Ovary (tissue), 9 donors: ENCODE data around the gene CMIP. TPM values are rescaled to one million over a fixed set of nuclear protein-coding genes. Genes with fewer than 3 reads are reported as not detected.

Experiments
- DNase-seq, 5 donors: peaks; one replicate each; pipeline ENCODE4 v3.0.0-alpha.2; 2019 to 2020
- H3K27ac ChIP-seq, 2 donors: fragments of 200-600 bp; one replicate each; pipeline versions ENCODE4 v1.5.1 to v1.8.0; 2019 to 2022
- H3K27me3 ChIP-seq: fragments of 200-600 bp; one replicate; pipeline ENCODE4 v1.8.0; 2022
- H3K36me3 ChIP-seq: fragments of 200-600 bp; sonication (generic); one replicate; pipeline ENCODE4 v1.5.1; 2019
- H3K4me1 ChIP-seq: one replicate; pipeline ENCODE4 v1.8.1; 2013; ENCODE audit warnings: mild to moderate bottlenecking, moderate library complexity; ENCODE audit not compliant: insufficient read depth
- H3K4me3 ChIP-seq: fragments of 200-600 bp; sonication (generic); one replicate; pipeline ENCODE4 v1.5.1; 2017
- H3K9me3 ChIP-seq, 2 donors: fragments of 200-600 bp in 1 of 2; sonication (generic) in 1 of 2; one replicate each; pipeline versions ENCODE4 v1.5.1 to v1.8.1; 2013 to 2019; ENCODE audit warnings: mild to moderate bottlenecking in 1 of 2, moderate library complexity in 1 of 2
- CTCF ChIP-seq, 3 donors: fragments of 450-650 bp in 2 of 3; fragments of 200-600 bp in 1 of 3; IDR thresholded peaks; one replicate each; pipeline versions ENCODE4 v1.5.1 to v1.8.0; 2016 to 2022; ENCODE audit warnings: antibody characterized with exemption in 3 of 3, mild to moderate bottlenecking in 1 of 3
- EP300 ChIP-seq: sonication (generic); formaldehyde crosslinking; IDR thresholded peaks from one replicate; pipeline ENCODE4 v1.6.1; 2017; ENCODE audit warnings: antibody characterized with exemption
- POLR2A ChIP-seq: fragments of 450-650 bp; IDR thresholded peaks from one replicate; pipeline ENCODE4 v1.6.1; 2017; ENCODE audit warnings: antibody characterized with exemption, mild to moderate bottlenecking, moderate library complexity
- WGBS, 3 donors: extraction: QIAGEN DNeasy Blood & Tissue Kit in 1 of 3; methylation state at CpG; one replicate each; pipeline versions ENCODE4 v1.1.5 to v1.1.7; 2013 to 2017; 5-methylcytosine and 5-hydroxymethylcytosine counted together
- intact Hi-C, 4 donors: fragments of 100-400 bp; cut with DNase I; formaldehyde crosslinking; loops; one replicate each; pipeline versions ENCODE4 v1.11.0 to v1.15.1; 2022 to 2023
- polyA plus RNA-seq, 2 donors: library from polyadenylated mRNA; stranded (reverse); fragments of 200-250 nt in 1 of 2; fragments of 350-450 nt in 1 of 2; fragmentation: Illumina TruSeq in 1 of 2; extraction: RNeasy Lipid Tissue Mini Kit (QIAGEN cat#74804) in 1 of 2; gene quantifications; one replicate each; pipeline ENCODE4 v1.2.3, GENCODE V29; 2013 to 2014
- total RNA-seq, 7 donors: library from RNA; depleted of rRNA in 2 of 7; stranded (reverse); fragments of >200 nt in 2 of 7; fragmentation: NEBNext Ultra II Directional in 3 of 7; extraction: Animal tissue kit (Norgen Biotek cat#: 25700) in 3 of 7; gene quantifications; one replicate each; pipeline versions ENCODE4 v1.1.0 to v1.2.4, GENCODE V29; 2016 to 2023
- donor health status: DM: no; HTN: no; CAD: no; lungs with moderate emphysema.
- donor health status: DM: no; HTN: no; CAD: no.
- donor health status: Bipolar disorder and iron deficiency.
- donor health status: DM: yes; HTN: yes; CAD: no.
- donor health status: DM: no; HTN: no; CAD: no.
- donor health status: DM: yes; HTN: yes; CAD: no.

Gene CMIP
- total and polyA plus RNA-seq, 9 donors, result 19.4 to 68.2 (median 38.7) TPM

DNA sequence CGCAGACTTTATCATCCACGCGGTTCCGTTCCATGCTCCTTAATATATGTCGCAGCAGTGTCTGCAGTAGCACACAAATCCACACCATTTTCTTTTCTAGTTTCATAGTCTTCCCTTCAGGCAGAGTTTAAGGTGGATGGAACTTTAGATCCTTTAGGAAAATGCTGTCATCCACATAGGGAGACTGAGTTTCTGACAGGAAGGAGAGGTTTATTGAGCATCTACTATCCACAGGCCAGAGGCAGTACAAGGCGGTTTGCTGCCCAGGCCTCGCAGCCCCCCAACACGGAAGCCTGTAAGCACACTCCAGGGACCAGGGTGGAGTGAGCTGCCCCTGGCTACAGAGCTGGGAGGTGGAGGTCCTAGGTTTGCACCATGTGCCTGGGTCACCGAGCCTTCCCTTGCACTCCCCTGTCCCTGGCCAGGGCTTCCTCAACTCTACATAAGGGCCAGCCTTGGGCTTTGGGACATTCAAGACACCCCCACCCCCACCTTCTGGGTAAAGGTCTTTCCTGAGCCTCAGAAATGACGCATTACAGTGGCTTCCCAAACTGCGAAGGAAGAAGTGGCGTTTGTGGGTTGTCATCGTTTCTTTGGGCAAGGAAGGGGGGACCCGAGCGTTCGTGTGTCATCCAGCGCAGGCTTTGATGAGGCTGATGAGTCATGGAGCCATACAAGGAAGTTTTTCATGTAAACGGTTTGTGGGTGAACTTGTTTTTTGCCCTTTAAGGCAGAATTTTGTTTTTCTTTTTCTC is 188.0 kb downstream of the CMIP start:
- 82 to 89% (median 88%) methylated on average over 18 of the region's 18 CpGs for WGBS, 3 donors
- H3K27ac ChIP-seq, result no peak overlapping the region

DNA sequence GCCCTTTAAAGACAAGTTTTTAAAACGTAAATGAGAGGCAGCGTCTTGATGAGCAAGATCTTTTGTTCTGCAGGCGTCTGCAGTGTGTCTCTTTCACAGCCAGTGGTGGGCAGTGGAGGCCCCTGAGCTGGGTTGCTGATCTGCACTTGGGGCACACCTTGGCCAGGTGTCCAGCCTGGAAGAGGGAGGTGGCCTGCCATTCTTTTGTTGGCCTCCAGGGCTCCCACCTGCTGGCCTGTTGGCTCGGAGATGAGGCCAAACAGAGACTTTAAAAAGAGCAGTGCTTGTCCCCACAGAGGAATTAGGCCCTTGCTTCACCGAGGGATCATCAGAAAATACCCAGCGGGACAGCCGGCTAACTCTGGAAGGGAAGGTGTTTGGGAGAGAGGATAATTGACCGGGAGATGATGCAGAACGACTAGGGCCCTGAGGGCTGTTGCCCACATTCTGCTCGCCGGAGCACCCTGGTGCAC is 188.6 kb downstream of the CMIP start:
- WGBS, 3 donors, result 76 to 82% (median 81%) methylated on average over 11 of the region's 11 CpGs
- no peak for DNase-seq
- Histone ChIP-seq H3K27ac (no peak overlapping the region), H3K9me3 (no peaks in the 10 kb centered on the region), H3K4me1 (peaks cover 8% of the 10 kb centered on the region), H3K36me3 (no peaks in the 10 kb centered on the region), H3K27me3 (no peaks in the 10 kb centered on the region), H3K4me3 (no peak overlapping the region)
- intact Hi-C loops, result no loop called here
- TF ChIP-seq POLR2A (no peak), CTCF (IDR thresholded peaks at IDR 0.05) (no peak), EP300 (no peak)

More for the DNA sequence above, 188.0 kb downstream of the CMIP start:
- Histone ChIP-seq H3K36me3 (no peaks in the 10 kb centered on the region), H3K27me3 (no peaks in the 10 kb centered on the region), H3K9me3 (no peaks in the 10 kb centered on the region), H3K4me3 (no peak overlapping the region), H3K4me1 (peaks cover 8% of the 10 kb centered on the region)
- no peak for DNase-seq
- no peak for TF ChIP-seq POLR2A
- intact Hi-C loops, result no loop called here

GRCh38 chr16:81633680-81634379 is 189.2 kb downstream of the CMIP start:
- no peaks in the 10 kb centered on the region for H3K36me3 ChIP-seq
- no peak for DNase-seq
- 83 to 86% (median 84%) methylated on average over 8 of the region's 8 CpGs for WGBS, 3 donors
- intact Hi-C loops, result no loop called here
- no peak overlapping the region for H3K27ac ChIP-seq
- no peaks in the 10 kb centered on the region for H3K27me3 ChIP-seq
- no peak overlapping the region for H3K4me3 ChIP-seq
- H3K4me1 ChIP-seq, result peaks cover 8% of the 10 kb centered on the region
- H3K9me3 ChIP-seq, result no peaks in the 10 kb centered on the region
- TF ChIP-seq EP300, result no peak
- TF ChIP-seq POLR2A, result no peak
- no peak for TF ChIP-seq CTCF (IDR thresholded peaks at IDR 0.05)

DNA sequence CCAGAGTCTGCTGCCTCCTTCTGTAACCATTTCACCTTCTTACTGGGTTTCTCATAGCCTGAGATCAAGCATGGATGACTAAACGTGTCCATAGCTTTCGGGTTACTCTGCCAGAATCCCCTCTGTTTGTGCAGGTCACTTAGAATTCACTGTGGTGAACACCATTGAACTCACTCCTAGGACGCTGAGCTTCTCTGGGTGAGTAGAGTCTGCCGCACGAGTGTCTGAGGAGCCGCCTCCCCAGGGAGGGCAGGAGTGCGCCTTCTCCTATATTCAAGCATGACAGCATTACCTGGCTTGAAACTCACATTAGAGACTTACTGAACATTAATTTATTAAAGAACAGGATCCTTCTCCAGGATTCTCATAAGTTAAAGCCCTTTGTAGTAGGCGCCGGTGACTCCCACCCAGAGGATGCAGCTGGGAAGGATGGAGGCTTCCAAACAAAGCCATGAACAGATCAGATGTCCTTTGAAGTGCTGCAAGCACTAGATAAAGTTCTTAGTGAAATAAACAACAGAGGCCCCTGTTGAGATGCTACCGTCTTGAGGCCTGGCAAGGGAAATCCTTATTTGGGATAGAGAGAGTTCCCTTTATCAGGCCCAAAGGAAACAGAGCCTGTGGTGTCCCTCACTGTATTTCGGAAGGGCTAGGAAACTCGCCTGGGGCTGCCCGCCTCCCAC is 189.9 kb downstream of the CMIP start:
- WGBS, 3 donors, result 34 to 41% (median 38%) methylated on average over 13 of the region's 13 CpGs

More for the DNA sequence above, 189.9 kb downstream of the CMIP start:
- no peaks in the 10 kb centered on the region for H3K36me3 ChIP-seq
- peak in 1 of 5 donors; percentile 39 for DNase-seq
- no peak overlapping the region for H3K27ac ChIP-seq
- TF ChIP-seq CTCF (IDR thresholded peaks at IDR 0.05) (no peak), EP300 (no peak), POLR2A (no peak)
- H3K4me3 ChIP-seq, result no peak overlapping the region
- H3K4me1 ChIP-seq, result peaks cover 8% of the 10 kb centered on the region
- intact Hi-C loops, result no loop called here
- H3K27me3 ChIP-seq, result no peaks in the 10 kb centered on the region
- H3K9me3 ChIP-seq, result no peaks in the 10 kb centered on the region
